Hepatocyte (in vitro differentiated cells): ENCODE results near the gene VANGL1. TPM values are rescaled to one million over a fixed set of nuclear protein-coding genes. Genes with fewer than 3 reads are reported as not detected.

Experiments
- DNase-seq: peaks from one replicate; pipeline ENCODE4 v3.0.0-alpha.2; 2016; ENCODE audit warnings: low spot score
- H2AFZ ChIP-seq: fragments of 200-600 bp; sonication (generic); 2 replicates; pipeline ENCODE4 v1.6.0; 2016; ENCODE audit warnings: antibody characterized with exemption, mild to moderate bottlenecking
- H3K27ac ChIP-seq: fragments of 200-600 bp; sonication (generic); 2 replicates; pipeline ENCODE4 v1.5.1; 2016; ENCODE audit warnings: mild to moderate bottlenecking
- H3K27me3 ChIP-seq: fragments of 200-600 bp; sonication (generic); 2 replicates; pipeline ENCODE4 v1.6.1; 2016
- H3K36me3 ChIP-seq: fragments of 200-600 bp; sonication (generic); replicated peaks from 2 replicates; pipeline ENCODE4 v1.5.1; 2016; ENCODE audit warnings: low read depth; ENCODE audit not compliant: insufficient read depth
- H3K4me1 ChIP-seq: fragments of 200-600 bp; sonication (generic); 2 replicates; pipeline ENCODE4 v1.5.1; 2016; ENCODE audit warnings: mild to moderate bottlenecking, moderate library complexity; ENCODE audit not compliant: insufficient read depth
- H3K4me2 ChIP-seq: fragments of 200-600 bp; sonication (generic); 2 replicates; pipeline ENCODE4 v1.6.0; 2016
- H3K4me3 ChIP-seq: fragments of 200-600 bp; sonication (generic); 2 replicates; pipeline ENCODE4 v1.5.1; 2016; ENCODE audit warnings: mild to moderate bottlenecking
- H3K79me2 ChIP-seq: fragments of 200-600 bp; sonication (generic); 2 replicates; pipeline ENCODE4 v1.6.0; 2017; ENCODE audit warnings: mild to moderate bottlenecking
- H3K9me2 ChIP-seq: fragments of 200-600 bp; sonication (generic); replicated peaks from 2 replicates; pipeline ENCODE4 v1.6.0; 2017; ENCODE audit warnings: mild to moderate bottlenecking; ENCODE audit not compliant: insufficient read depth
- H3K9me3 ChIP-seq: fragments of 200-600 bp; sonication (generic); 2 replicates; pipeline ENCODE4 v1.5.1; 2016; ENCODE audit warnings: low read depth, mild to moderate bottlenecking
- H4K20me1 ChIP-seq: fragments of 200-600 bp; sonication (generic); 2 replicates; pipeline ENCODE4 v1.6.0; 2016; ENCODE audit warnings: mild to moderate bottlenecking; ENCODE audit not compliant: insufficient read depth, poor library complexity, severe bottlenecking
- EZH2 ChIP-seq: fragments of 200-600 bp; sonication (generic); IDR thresholded peaks from 2 replicates; pipeline ENCODE4 v1.6.1; 2016; ENCODE audit warnings: antibody characterized with exemption, mild to moderate bottlenecking, borderline replicate concordance
- EZH2phosphoT487 ChIP-seq: fragments of 200-600 bp; sonication (generic); IDR thresholded peaks from one replicate; pipeline ENCODE4 v1.6.1; 2018; ENCODE audit warnings: antibody characterized with exemption, mild to moderate bottlenecking, low read depth, moderate library complexity; ENCODE audit not compliant: unreplicated experiment, severe bottlenecking
- WGBS: methylation state at CpG from one replicate; pipeline ENCODE4 v1.1.6; 2016; ENCODE audit warnings: low lambda C conversion rate; ENCODE audit errors: missing lambda C conversion rate; 5-methylcytosine and 5-hydroxymethylcytosine counted together
- polyA plus RNA-seq: library from polyadenylated mRNA; unstranded; fragments of >200 nt; fragmentation: Nextera tagmentation; extraction: Ambion mirVana; gene quantifications from 2 replicates; pipeline ENCODE4 v1.2.1, GENCODE V29; 2016
- total RNA-seq: library from RNA; depleted of rRNA; stranded (reverse); fragments of >200 nt; gene quantifications from 2 replicates; pipeline ENCODE4 v1.2.3, GENCODE V29; 2014
- TF ChIP-seq, protein P1 (sequence below): fragments of 200-600 bp; sonication (generic); IDR thresholded peaks from 2 replicates; pipeline ENCODE4 v1.5.1; 2016; ENCODE audit warnings: antibody characterized with exemption, mild to moderate bottlenecking; ENCODE audit not compliant: poor library complexity

VANGL1 gene
- total and polyA plus RNA-seq, 2 experiments from 2014 or later: 11.6 to 12.1 TPM

DNA sequence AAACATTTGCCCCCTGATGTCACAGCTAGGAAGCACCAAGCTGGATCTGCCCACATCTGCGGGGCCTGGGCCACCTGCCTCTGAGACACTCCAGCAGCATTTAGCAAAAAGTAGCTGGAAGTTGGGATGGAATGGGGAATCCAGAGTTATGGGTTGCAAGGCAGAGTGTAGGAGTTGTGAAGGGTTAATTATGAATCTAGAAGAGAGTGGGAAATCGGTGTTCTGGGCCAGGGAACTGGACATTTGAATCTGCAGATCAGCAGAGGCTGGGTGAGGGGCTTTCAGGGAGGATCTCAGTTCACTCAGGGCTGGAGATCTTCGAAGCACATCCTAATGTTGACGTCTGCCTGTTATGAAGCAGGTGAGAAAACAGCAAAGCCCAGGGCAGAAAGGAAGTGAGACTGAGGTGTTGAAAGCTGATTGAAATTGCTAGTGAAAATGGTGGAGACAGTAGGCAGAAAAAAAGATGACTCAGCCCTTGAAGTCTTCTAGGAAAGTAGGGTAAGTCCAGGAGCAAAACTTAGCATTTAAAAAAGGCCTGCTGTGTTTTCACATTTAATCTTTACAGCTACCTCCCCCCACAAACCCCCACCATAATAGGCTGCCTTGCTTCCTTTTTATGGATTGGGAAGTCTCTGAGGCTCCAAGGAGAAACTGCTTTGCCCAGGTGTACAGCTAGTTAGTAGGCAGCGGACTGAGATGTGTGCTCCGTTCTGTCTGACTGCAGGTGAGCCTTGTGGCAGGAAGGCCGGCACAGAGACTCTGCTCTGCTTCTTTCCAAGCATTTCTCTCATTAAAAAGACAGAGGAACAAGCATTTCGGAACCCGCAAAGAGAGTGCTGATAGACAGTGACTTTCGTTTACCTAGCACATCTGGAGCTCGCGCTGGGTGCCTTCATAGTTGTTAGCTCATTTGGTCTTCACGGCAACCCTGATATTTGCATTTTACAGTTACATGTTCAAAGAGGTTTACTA, 7.2 kb downstream of the VANGL1 start:
- H3K27ac ChIP-seq: peak overlapping the region; percentile 41
- peaks cover 75% of the 10 kb centered on the region for H3K79me2 ChIP-seq
- no peaks in the 10 kb centered on the region for H3K9me3 ChIP-seq
- no peak overlapping the region for H2AFZ ChIP-seq
- H3K36me3 ChIP-seq: no peaks in the 10 kb centered on the region
- H3K4me3 ChIP-seq: no peak overlapping the region
- H4K20me1 ChIP-seq: peaks cover 6% of the 10 kb centered on the region
- no peaks in the 10 kb centered on the region for H3K9me2 ChIP-seq
- H3K4me1 ChIP-seq: peaks cover 45% of the 10 kb centered on the region
- peak; percentile 26 for DNase-seq
- TF ChIP-seq, protein P1, sequence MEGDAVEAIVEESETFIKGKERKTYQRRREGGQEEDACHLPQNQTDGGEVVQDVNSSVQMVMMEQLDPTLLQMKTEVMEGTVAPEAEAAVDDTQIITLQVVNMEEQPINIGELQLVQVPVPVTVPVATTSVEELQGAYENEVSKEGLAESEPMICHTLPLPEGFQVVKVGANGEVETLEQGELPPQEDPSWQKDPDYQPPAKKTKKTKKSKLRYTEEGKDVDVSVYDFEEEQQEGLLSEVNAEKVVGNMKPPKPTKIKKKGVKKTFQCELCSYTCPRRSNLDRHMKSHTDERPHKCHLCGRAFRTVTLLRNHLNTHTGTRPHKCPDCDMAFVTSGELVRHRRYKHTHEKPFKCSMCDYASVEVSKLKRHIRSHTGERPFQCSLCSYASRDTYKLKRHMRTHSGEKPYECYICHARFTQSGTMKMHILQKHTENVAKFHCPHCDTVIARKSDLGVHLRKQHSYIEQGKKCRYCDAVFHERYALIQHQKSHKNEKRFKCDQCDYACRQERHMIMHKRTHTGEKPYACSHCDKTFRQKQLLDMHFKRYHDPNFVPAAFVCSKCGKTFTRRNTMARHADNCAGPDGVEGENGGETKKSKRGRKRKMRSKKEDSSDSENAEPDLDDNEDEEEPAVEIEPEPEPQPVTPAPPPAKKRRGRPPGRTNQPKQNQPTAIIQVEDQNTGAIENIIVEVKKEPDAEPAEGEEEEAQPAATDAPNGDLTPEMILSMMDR: no peak
- TF ChIP-seq EZH2phosphoT487 (no peak), EZH2 (no peak)
- H3K4me2 ChIP-seq: peak overlapping the region; percentile 68
- 59% methylated on average over 13 of the region's 13 CpGs for WGBS
- no peaks in the 10 kb centered on the region for H3K27me3 ChIP-seq

DNA sequence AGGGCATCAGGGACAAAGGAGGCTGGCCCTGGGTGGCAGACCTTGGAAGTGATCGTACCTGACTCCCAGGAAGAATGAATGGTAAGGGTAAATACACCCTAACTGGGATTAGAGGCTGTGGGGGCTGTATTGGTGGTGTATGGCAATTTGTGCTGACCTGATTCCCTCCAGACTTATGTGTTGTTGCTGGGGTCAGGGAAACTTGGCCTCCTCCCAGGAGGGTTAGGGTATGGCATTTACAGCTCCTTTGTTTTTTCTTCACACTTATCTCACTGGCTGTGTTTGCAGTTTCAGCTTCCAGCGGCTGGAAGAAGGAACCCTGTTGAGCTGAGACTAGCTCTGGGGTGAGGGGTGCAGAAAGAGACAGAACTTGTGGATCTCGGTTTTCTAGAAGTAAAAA, 8.2 kb downstream of the VANGL1 start:
- TF ChIP-seq EZH2: no peak
- TF ChIP-seq, protein P1: no peak
- TF ChIP-seq EZH2phosphoT487: no peak
- H3K79me2 ChIP-seq: peaks cover 65% of the 10 kb centered on the region
- WGBS: 27% methylated on average over 3 of the region's 3 CpGs

DNA sequence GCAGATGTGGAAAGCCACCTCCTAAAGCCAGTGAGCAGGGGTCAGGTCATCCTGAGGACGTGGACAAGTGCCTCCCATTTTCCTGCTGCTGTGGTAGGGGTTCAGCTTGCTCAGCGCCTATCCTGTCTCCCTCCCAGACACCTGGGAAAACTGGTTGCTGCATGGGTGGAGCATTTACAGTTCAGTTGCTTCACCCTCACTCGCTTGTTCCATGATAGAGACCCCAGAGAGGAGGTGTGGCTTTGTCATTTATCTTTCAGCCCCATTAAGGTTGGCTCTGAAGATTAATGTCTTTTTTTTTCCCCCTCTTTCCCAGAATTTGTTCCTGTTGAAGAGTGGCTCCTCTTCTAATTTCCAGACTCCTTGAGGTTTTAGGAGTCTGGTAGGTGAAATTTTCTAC, 9.2 kb downstream of the VANGL1 start:
- Histone ChIP-seq H3K4me3 (no peak overlapping the region), H3K4me1 (peaks cover 48% of the 10 kb centered on the region)
- WGBS: 45% methylated on average over 3 of the region's 3 CpGs

More for the DNA sequence above, 8.2 kb downstream of the VANGL1 start:
- no peaks in the 10 kb centered on the region for H3K27me3 ChIP-seq
- H3K4me3 ChIP-seq: no peak overlapping the region
- H3K27ac ChIP-seq: peak overlapping the region; percentile 41
- H3K9me3 ChIP-seq: no peaks in the 10 kb centered on the region
- no peaks in the 10 kb centered on the region for H3K36me3 ChIP-seq
- H3K4me1 ChIP-seq: peaks cover 43% of the 10 kb centered on the region
- no peaks in the 10 kb centered on the region for H3K9me2 ChIP-seq
- H3K4me2 ChIP-seq: peak overlapping the region; percentile 68
- no peak for DNase-seq
- no peak overlapping the region for H2AFZ ChIP-seq
- H4K20me1 ChIP-seq: peaks cover 4% of the 10 kb centered on the region

More for the DNA sequence above, 9.2 kb downstream of the VANGL1 start:
- peak overlapping the region; percentile 39 for H3K27ac ChIP-seq
- no peak overlapping the region for H2AFZ ChIP-seq
- no peak for DNase-seq
- no peaks in the 10 kb centered on the region for H3K9me3 ChIP-seq
- peak overlapping the region; percentile 68 for H3K4me2 ChIP-seq
- H3K36me3 ChIP-seq: no peaks in the 10 kb centered on the region
- TF ChIP-seq EZH2 (no peak), EZH2phosphoT487 (no peak)
- TF ChIP-seq, protein P1: no peak
- H3K79me2 ChIP-seq: peaks cover 61% of the 10 kb centered on the region
- no peaks in the 10 kb centered on the region for H3K27me3 ChIP-seq
- no peaks in the 10 kb centered on the region for H4K20me1 ChIP-seq
- no peaks in the 10 kb centered on the region for H3K9me2 ChIP-seq
